Fibroblast of lung (primary cell): Measurements from ENCODE around the gene BIVM.

Experiments used
- EZH2 ChIP-seq: IDR thresholded peaks from 2 replicates; pipeline ENCODE4 v1.5.1; 2012; ENCODE audit warnings: low read length, control low read depth, mild to moderate bottlenecking; ENCODE audit errors: missing control alignments
- TF ChIP-seq, protein P1 (sequence below), 2 donors: IDR thresholded peaks in 1 of 2; conservative IDR thresholded peaks in 1 of 2; 1 replicate in 1 of 2; 2 replicates in 1 of 2; pipeline ENCODE4 v1.5.1; 2011 to 2012; ENCODE audit warnings: low read length in 2 of 2, control low read depth in 1 of 2, inconsistent platforms in 1 of 2, low read depth in 1 of 2, mild to moderate bottlenecking in 1 of 2

DNA sequence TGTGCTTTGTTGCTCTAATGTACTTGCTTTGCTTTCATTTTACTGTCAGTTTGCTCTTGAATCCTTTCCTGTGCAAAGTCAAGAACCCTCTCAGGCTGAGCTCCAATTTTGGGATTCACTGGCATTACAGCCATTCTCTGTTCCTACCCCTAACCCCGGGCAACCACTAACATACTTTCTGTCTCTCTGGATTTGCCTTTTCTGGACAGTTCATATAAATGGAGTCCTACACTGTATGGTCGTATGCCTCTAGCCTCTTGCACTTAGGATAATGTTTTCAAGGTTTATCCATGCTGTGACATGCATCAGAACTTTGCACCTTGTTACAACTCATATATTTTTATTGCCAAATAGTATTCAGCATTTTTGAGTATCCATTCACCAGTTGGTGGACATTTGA lies 22.6 kb upstream of the BIVM start:
- TF ChIP-seq, protein P1, sequence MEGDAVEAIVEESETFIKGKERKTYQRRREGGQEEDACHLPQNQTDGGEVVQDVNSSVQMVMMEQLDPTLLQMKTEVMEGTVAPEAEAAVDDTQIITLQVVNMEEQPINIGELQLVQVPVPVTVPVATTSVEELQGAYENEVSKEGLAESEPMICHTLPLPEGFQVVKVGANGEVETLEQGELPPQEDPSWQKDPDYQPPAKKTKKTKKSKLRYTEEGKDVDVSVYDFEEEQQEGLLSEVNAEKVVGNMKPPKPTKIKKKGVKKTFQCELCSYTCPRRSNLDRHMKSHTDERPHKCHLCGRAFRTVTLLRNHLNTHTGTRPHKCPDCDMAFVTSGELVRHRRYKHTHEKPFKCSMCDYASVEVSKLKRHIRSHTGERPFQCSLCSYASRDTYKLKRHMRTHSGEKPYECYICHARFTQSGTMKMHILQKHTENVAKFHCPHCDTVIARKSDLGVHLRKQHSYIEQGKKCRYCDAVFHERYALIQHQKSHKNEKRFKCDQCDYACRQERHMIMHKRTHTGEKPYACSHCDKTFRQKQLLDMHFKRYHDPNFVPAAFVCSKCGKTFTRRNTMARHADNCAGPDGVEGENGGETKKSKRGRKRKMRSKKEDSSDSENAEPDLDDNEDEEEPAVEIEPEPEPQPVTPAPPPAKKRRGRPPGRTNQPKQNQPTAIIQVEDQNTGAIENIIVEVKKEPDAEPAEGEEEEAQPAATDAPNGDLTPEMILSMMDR (conservative IDR thresholded peaks at IDR 0.05 in 1 of 2, IDR thresholded peaks at IDR 0.05 in 1 of 2; ENCODE audit: low read depth in 1 of 2, low read length in 2 of 2) = no peak
- no peak for TF ChIP-seq EZH2
